Osteoblast (primary cell): ENCODE results near the gene EMC9. TPM values are rescaled to one million over a fixed set of nuclear protein-coding genes. Genes with fewer than 3 reads are reported as not detected.

ENCODE experiments used
- DNase-seq: peaks from one replicate; pipeline ENCODE4 v3.0.0; 2011; ENCODE audit warnings: low spot score, mixed read lengths; ENCODE audit not compliant: insufficient read length; ENCODE audit errors: missing footprints
- H2AFZ ChIP-seq: 2 replicates; pipeline ENCODE4 v1.6.0; 2011; ENCODE audit warnings: mild to moderate bottlenecking, low read length
- H3K27ac ChIP-seq: 2 replicates; pipeline ENCODE4 v1.5.1; 2011; ENCODE audit warnings: mild to moderate bottlenecking, low read depth, low read length, moderate library complexity
- H3K27me3 ChIP-seq: 2 replicates; pipeline ENCODE4 v1.6.0; 2012; ENCODE audit warnings: mild to moderate bottlenecking, control low read depth, inconsistent platforms, low read length, moderate library complexity; ENCODE audit not compliant: insufficient read depth
- H3K36me3 ChIP-seq: 2 replicates; pipeline ENCODE4 v1.5.1; 2011; ENCODE audit warnings: mild to moderate bottlenecking, low read length, control low read depth, moderate library complexity; ENCODE audit not compliant: insufficient read depth
- H3K4me1 ChIP-seq: 2 replicates; pipeline ENCODE4 v1.5.1; 2011; ENCODE audit warnings: mild to moderate bottlenecking, low read length, control low read depth, moderate library complexity; ENCODE audit not compliant: insufficient read depth
- H3K4me2 ChIP-seq: 2 replicates; pipeline ENCODE4 v1.6.0; 2011; ENCODE audit warnings: mild to moderate bottlenecking, low read length; ENCODE audit not compliant: insufficient read depth
- H3K4me3 ChIP-seq: fragments of 200-600 bp; sonication (generic); 3 replicates; pipeline ENCODE4 v1.5.1; 2012; ENCODE audit warnings: mild to moderate bottlenecking, low read length, inconsistent platforms; ENCODE audit not compliant: insufficient read depth
- H3K79me2 ChIP-seq: 2 replicates; pipeline ENCODE4 v1.6.0; 2012; ENCODE audit warnings: mild to moderate bottlenecking, low read length, control low read depth, inconsistent platforms; ENCODE audit not compliant: insufficient read depth
- H3K9me3 ChIP-seq: 2 replicates; pipeline ENCODE4 v1.5.1; 2011; ENCODE audit warnings: low read depth, low read length, control low read depth
- H4K20me1 ChIP-seq: 2 replicates; pipeline ENCODE4 v1.6.0; 2012; ENCODE audit warnings: mild to moderate bottlenecking, low read length, control low read depth; ENCODE audit not compliant: insufficient read depth
- CTCF ChIP-seq: IDR thresholded peaks from 2 replicates; pipeline ENCODE4 v1.5.1; 2011; ENCODE audit warnings: mild to moderate bottlenecking, low read depth, low read length, moderate library complexity; ENCODE audit errors: extremely low read depth
- total RNA-seq: library from RNA; depleted of rRNA; stranded (reverse); fragments of >200 nt; gene quantifications from 2 replicates; pipeline ENCODE4 v1.2.3, GENCODE V29; 2012

Gene EMC9
- total RNA-seq, 1 donor, result 6.9 TPM

- Histone ChIP-seq H3K9me3 (no peaks in the 10 kb centered on the region), H3K27ac (no peak overlapping the region), H3K4me2 (no peak overlapping the region), H2AFZ (no peak overlapping the region), H3K4me3 (no peak overlapping the region), H3K79me2 (peaks cover 8% of the 10 kb centered on the region), H3K27me3 (no peaks in the 10 kb centered on the region), H4K20me1 (no peaks in the 10 kb centered on the region), H3K4me1 (peaks cover 7% of the 10 kb centered on the region), H3K36me3 (peaks cover 83% of the 10 kb centered on the region)
- no peak for TF ChIP-seq CTCF
- peak; percentile 5 for DNase-seq
These were observed 40.1 kb upstream of the EMC9 start for GRCh38 chr14:24181371-24182077.

- Histone ChIP-seq H3K4me2 (no peak overlapping the region), H3K27me3 (no peaks in the 10 kb centered on the region), H2AFZ (no peak overlapping the region), H3K27ac (peak overlapping the region; percentile 72), H3K4me3 (no peak overlapping the region), H3K36me3 (peaks cover 70% of the 10 kb centered on the region), H3K9me3 (no peaks in the 10 kb centered on the region), H3K4me1 (peaks cover 7% of the 10 kb centered on the region), H4K20me1 (no peaks in the 10 kb centered on the region), H3K79me2 (no peaks in the 10 kb centered on the region)
- peak; percentile 93 for DNase-seq
- no peak for TF ChIP-seq CTCF
These were observed 38.8 kb upstream of the EMC9 start for GRCh38 chr14:24179961-24180796.

GRCh38 chr14:24179294-24179960 lies 38.0 kb upstream of the EMC9 start:
- Histone ChIP-seq H3K27ac (peak overlapping the region; percentile 72), H4K20me1 (no peaks in the 10 kb centered on the region), H3K4me1 (peaks cover 7% of the 10 kb centered on the region), H3K27me3 (no peaks in the 10 kb centered on the region), H3K4me2 (no peak overlapping the region), H3K9me3 (no peaks in the 10 kb centered on the region), H3K79me2 (no peaks in the 10 kb centered on the region), H2AFZ (no peak overlapping the region), H3K4me3 (no peak overlapping the region), H3K36me3 (peaks cover 64% of the 10 kb centered on the region)
- TF ChIP-seq CTCF, result no peak
- peak; percentile 19 for DNase-seq
